Raji (cell line): ENCODE measurements around the gene ATM.

Source experiments
- POLR2A ChIP-seq: IDR thresholded peaks from 2 replicates; pipeline ENCODE4 v1.6.1; 2011; ENCODE audit warnings: low read depth, low read length, control low read depth; ENCODE audit not compliant: insufficient read depth

The ATM gene

GRCh38 chr11:108302121-108302785 lies 79.4 kb downstream of the ATM start:
- TF ChIP-seq POLR2A = no peak

GRCh38 chr11:108307751-108308150 lies 84.9 kb downstream of the ATM start:
- no peak for TF ChIP-seq POLR2A

GRCh38 chr11:108313444-108313843 lies 90.6 kb downstream of the ATM start:
- TF ChIP-seq POLR2A = no peak

GRCh38 chr11:108316061-108316460 lies 93.2 kb downstream of the ATM start:
- no peak for TF ChIP-seq POLR2A

- TF ChIP-seq POLR2A = no peak
These were observed 96.8 kb downstream of the ATM start for GRCh38 chr11:108319541-108320145.

- no peak for TF ChIP-seq POLR2A
These were observed 99.8 kb downstream of the ATM start for GRCh38 chr11:108322666-108323065.

- TF ChIP-seq POLR2A = no peak
These were observed 101.7 kb downstream of the ATM start for GRCh38 chr11:108324587-108324986.

- TF ChIP-seq POLR2A = no peak
These were observed 110.6 kb downstream of the ATM start for GRCh38 chr11:108333403-108333899.

GRCh38 chr11:108338750-108339149 lies 115.9 kb downstream of the ATM start:
- TF ChIP-seq POLR2A = no peak

- TF ChIP-seq POLR2A = no peak
These were observed 118.1 kb downstream of the ATM start for GRCh38 chr11:108340973-108341372.

- TF ChIP-seq POLR2A = no peak
These were observed 118.8 kb downstream of the ATM start for GRCh38 chr11:108341654-108342053.

GRCh38 chr11:108343714-108344113 lies 120.8 kb downstream of the ATM start:
- no peak for TF ChIP-seq POLR2A

GRCh38 chr11:108345767-108346166 lies 122.9 kb downstream of the ATM start:
- no peak for TF ChIP-seq POLR2A

- no peak for TF ChIP-seq POLR2A
These were observed 123.6 kb downstream of the ATM start for GRCh38 chr11:108346451-108346850.

GRCh38 chr11:108351468-108351867 lies 128.6 kb downstream of the ATM start:
- no peak for TF ChIP-seq POLR2A

- TF ChIP-seq POLR2A = no peak
These were observed 141.3 kb downstream of the ATM start for GRCh38 chr11:108364159-108364558.

GRCh38 chr11:108368134-108368533 lies 145.3 kb downstream of the ATM start:
- TF ChIP-seq POLR2A = no peak
